Measurements from ENCODE around the gene LRRC4B.

LRRC4B gene

DNA sequence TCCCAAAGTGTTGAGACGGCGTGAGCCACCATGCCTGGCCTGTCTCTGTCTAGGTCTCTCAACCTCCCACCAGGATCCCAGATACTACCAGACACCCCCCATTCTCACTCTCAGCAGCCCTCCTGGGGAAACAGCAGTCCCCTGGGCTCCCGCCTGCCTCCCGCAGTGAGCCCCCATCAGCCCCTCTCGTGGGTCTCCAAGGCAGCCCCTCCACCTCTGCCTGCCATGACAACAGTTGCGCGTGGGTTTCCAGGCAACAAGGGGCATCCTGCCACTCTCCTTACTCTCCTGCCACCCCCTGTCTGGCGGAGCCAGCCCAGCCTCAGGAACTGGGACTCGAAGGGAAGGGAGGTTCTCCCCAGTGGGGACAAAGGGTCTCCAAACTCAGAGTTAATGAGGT lies 5.2 kb downstream of the LRRC4B start:
- no peak for DNase-seq (ENCODE audit: low read depth in 2 of 2)
- TF ChIP-seq, protein P1, sequence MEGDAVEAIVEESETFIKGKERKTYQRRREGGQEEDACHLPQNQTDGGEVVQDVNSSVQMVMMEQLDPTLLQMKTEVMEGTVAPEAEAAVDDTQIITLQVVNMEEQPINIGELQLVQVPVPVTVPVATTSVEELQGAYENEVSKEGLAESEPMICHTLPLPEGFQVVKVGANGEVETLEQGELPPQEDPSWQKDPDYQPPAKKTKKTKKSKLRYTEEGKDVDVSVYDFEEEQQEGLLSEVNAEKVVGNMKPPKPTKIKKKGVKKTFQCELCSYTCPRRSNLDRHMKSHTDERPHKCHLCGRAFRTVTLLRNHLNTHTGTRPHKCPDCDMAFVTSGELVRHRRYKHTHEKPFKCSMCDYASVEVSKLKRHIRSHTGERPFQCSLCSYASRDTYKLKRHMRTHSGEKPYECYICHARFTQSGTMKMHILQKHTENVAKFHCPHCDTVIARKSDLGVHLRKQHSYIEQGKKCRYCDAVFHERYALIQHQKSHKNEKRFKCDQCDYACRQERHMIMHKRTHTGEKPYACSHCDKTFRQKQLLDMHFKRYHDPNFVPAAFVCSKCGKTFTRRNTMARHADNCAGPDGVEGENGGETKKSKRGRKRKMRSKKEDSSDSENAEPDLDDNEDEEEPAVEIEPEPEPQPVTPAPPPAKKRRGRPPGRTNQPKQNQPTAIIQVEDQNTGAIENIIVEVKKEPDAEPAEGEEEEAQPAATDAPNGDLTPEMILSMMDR (IDR thresholded peaks at IDR 0.05; ENCODE audit: low read depth, low read length), result no peak
- H3K4me3 ChIP-seq (replicated peaks in 1 of 2; ENCODE audit: low read depth in 2 of 2, low read length in 2 of 2), result no peak overlapping the region

DNA sequence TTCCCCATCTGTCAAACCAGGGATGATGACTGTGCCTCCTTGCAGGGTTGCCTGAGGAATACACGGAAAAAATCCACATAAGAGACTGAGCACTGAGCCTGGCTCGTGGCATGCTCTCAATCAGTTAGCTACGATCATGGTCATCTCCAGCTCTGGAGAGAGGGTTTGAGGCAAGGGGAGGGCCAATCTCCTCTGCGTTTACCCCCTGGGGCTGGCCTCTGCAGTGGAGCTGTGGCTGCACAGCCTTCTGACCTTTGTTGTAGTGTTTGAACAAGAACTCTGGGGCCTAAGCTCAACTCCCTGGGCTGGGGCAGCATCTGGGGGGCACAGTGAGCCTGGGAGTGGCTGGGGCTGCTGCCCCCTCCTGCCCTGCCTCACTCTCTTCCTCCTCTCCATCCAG lies 5.9 kb downstream of the LRRC4B start:
- no peak for DNase-seq (ENCODE audit: low read depth in 2 of 2)
- TF ChIP-seq, protein P1 (IDR thresholded peaks at IDR 0.05; ENCODE audit: low read depth, low read length), result no peak
- no peak overlapping the region for H3K4me3 ChIP-seq (replicated peaks in 1 of 2; ENCODE audit: low read depth in 2 of 2, low read length in 2 of 2)

DNA sequence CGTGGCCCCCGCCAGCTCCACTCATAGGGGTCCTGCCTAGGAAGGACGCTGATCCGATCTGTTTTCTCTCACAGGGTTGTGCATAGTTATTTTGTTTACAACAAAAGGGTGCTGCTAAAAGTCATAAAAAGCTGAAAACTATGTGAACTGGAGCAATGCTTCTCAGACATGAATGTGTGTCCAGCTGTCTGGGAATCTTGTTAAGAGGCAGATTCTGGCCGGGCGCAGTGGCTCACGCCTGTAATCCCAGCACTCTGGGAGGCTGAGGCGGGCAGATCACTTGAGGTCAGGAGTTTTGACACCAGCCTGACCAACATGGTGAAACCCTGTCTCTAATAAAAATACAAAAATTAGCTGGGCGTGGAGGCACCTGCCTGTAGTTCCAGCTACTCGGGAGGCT lies 8.6 kb downstream of the LRRC4B start:
- TF ChIP-seq, protein P1 (IDR thresholded peaks at IDR 0.05; ENCODE audit: low read depth, low read length), result no peak
- no peak for DNase-seq (ENCODE audit: low read depth in 2 of 2)
- H3K4me3 ChIP-seq (replicated peaks in 1 of 2; ENCODE audit: low read depth in 2 of 2, low read length in 2 of 2), result no peak overlapping the region

DNA sequence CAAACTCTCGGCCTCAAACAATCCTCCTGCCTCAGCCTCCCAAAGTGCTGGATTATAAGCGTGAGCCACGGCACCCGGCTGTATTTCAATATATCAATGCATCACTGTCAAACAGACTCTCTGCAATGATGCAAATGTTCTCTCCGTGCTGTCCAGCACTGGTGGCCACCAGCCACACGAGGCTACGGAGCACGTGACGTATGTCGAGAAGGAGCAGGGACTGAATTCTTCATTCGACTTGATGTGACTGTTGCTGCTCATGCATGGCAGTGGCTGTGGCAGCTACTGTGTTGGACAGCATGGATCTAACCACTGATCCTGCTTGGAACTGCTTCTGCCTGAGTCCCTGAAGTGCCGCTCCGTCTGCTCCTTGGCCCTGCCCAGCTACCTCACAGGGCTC lies 9.8 kb downstream of the LRRC4B start:
- no peak overlapping the region for H3K4me3 ChIP-seq (replicated peaks in 1 of 2; ENCODE audit: low read depth in 2 of 2, low read length in 2 of 2)
- DNase-seq (ENCODE audit: low read depth in 2 of 2), result no peak
- TF ChIP-seq, protein P1 (IDR thresholded peaks at IDR 0.05; ENCODE audit: low read depth, low read length), result no peak

DNA sequence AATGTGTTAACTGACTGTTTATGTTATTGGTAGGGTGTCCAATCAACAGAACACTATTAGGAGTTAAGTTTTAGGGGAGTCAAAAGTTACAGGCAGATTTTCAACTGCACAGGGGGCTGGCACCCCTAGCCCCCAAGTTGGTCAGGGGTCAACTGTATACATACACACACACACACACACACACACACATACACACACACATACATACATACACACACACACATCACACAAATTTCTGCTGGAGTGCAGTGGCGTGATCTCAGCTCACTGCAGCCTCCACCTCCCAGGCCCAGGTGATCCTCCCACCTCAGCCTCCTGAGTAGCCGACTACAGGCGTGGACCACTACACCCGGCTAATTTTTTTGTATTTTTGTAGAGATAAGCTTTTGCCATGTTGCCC lies 10.2 kb downstream of the LRRC4B start:
- TF ChIP-seq, protein P1 (IDR thresholded peaks at IDR 0.05; ENCODE audit: low read depth, low read length), result no peak
- DNase-seq (ENCODE audit: low read depth in 2 of 2), result no peak
- H3K4me3 ChIP-seq (replicated peaks in 1 of 2; ENCODE audit: low read depth in 2 of 2, low read length in 2 of 2), result no peak overlapping the region

DNA sequence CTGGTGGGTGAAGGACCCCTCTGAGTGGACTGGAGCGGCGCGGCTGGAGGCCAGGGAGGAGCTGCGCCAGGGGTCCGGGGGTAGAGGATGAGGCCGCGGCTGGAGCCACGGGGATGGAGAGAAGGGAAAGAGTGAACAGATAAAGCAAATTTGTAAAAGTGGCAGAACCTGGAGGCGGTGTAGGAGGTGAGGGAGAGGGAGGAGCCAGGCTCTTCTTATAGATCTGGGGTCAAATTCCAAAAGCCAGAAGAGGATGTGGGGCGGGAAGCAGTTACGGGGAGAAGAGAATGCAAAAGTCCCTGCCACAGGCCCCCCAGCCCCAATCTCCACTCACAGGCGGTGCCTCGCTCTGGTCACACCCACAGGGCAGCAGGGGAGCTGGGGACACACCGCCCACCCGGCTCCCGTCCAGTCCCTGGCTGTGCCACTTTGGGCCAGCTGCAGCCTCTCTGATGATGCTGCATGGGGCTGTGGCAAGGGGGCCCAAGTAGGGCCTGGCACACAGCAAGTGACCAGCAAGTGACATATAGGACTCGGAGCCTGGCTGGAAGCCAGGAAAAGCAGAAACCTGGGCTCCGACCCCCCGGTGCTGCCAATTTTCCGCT lies 11.1 kb downstream of the LRRC4B start:
- TF ChIP-seq, protein P1 (IDR thresholded peaks at IDR 0.05; ENCODE audit: low read depth, low read length), result no peak
- H3K4me3 ChIP-seq (replicated peaks in 1 of 2; ENCODE audit: low read depth in 2 of 2, low read length in 2 of 2), result no peak overlapping the region
- DNase-seq (ENCODE audit: low read depth in 2 of 2), result no peak
